Ishikawa (cell line): ENCODE results near the gene ANKRD27.

Source experiments
- CEBPB ChIP-seq: IDR thresholded peaks from 2 replicates; pipeline ENCODE4 v1.6.1; 2012
- CREB1 ChIP-seq: IDR thresholded peaks from 2 replicates; pipeline ENCODE4 v1.6.1; 2012; ENCODE audit warnings: low read depth
- EGR1 ChIP-seq: IDR thresholded peaks from 2 replicates; pipeline ENCODE4 v1.6.1; 2012
- EP300 ChIP-seq: IDR thresholded peaks from 2 replicates; pipeline ENCODE4 v1.6.1; 2012; ENCODE audit warnings: borderline replicate concordance
- FOXM1 ChIP-seq: IDR thresholded peaks from 2 replicates; pipeline ENCODE4 v1.6.1; 2012; ENCODE audit warnings: low read depth, borderline replicate concordance
- NFIC ChIP-seq: IDR thresholded peaks from 2 replicates; pipeline ENCODE4 v1.6.1; 2012
- RAD21 ChIP-seq: IDR thresholded peaks from 2 replicates; pipeline ENCODE4 v1.6.1; 2012; ENCODE audit warnings: low read depth
- TAF1 ChIP-seq: IDR thresholded peaks from 2 replicates; pipeline ENCODE4 v1.6.1; 2012; ENCODE audit warnings: low read depth, mild to moderate bottlenecking
- TCF12 ChIP-seq: IDR thresholded peaks from 2 replicates; pipeline ENCODE4 v1.6.1; 2012; ENCODE audit warnings: low read depth
- TEAD4 ChIP-seq: IDR thresholded peaks from 2 replicates; pipeline ENCODE4 v1.6.1; 2012
- YY1 ChIP-seq: IDR thresholded peaks from 2 replicates; pipeline ENCODE4 v1.6.1; 2012; ENCODE audit warnings: low read depth
- ZBTB7A ChIP-seq: IDR thresholded peaks from 2 replicates; pipeline ENCODE4 v1.6.1; 2012; ENCODE audit warnings: low read depth
- TF ChIP-seq, protein P1 (sequence below): IDR thresholded peaks from 2 replicates; pipeline ENCODE4 v1.6.1; 2012
- TF ChIP-seq, protein P2 (sequence below): IDR thresholded peaks from 2 replicates; pipeline ENCODE4 v1.6.1; 2012; ENCODE audit warnings: low read depth, mild to moderate bottlenecking
- TF ChIP-seq, protein P3 (sequence below): IDR thresholded peaks from 2 replicates; pipeline ENCODE4 v1.6.1; 2012

The ANKRD27 gene

DNA sequence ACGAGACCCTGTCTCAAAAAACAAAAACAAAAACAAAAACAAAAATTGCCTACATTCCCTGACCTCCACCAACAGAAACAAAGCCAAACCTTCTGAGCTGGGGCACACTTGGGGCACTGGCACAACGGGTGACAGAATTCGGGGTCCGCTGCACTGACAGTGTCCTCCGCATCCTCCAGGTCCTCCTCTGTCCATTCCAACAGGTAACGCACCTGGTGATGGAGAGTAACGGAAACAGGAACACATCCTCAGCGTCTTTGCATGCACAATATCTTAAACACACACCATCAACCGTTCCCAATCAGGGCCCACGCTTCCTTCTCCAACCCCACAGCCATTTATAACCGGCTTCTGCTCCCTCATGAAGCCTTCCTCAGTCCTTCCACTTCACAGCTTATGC, 59.4 kb downstream of the ANKRD27 start:
- TF ChIP-seq CREB1 (no peak), TCF12 (no peak), TEAD4 (no peak), CEBPB (no peak), TAF1 (no peak), NFIC (no peak), YY1 (no peak), ZBTB7A (no peak)
- TF ChIP-seq, protein P1, sequence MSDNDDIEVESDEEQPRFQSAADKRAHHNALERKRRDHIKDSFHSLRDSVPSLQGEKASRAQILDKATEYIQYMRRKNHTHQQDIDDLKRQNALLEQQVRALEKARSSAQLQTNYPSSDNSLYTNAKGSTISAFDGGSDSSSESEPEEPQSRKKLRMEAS = no peak
- TF ChIP-seq, protein P2, sequence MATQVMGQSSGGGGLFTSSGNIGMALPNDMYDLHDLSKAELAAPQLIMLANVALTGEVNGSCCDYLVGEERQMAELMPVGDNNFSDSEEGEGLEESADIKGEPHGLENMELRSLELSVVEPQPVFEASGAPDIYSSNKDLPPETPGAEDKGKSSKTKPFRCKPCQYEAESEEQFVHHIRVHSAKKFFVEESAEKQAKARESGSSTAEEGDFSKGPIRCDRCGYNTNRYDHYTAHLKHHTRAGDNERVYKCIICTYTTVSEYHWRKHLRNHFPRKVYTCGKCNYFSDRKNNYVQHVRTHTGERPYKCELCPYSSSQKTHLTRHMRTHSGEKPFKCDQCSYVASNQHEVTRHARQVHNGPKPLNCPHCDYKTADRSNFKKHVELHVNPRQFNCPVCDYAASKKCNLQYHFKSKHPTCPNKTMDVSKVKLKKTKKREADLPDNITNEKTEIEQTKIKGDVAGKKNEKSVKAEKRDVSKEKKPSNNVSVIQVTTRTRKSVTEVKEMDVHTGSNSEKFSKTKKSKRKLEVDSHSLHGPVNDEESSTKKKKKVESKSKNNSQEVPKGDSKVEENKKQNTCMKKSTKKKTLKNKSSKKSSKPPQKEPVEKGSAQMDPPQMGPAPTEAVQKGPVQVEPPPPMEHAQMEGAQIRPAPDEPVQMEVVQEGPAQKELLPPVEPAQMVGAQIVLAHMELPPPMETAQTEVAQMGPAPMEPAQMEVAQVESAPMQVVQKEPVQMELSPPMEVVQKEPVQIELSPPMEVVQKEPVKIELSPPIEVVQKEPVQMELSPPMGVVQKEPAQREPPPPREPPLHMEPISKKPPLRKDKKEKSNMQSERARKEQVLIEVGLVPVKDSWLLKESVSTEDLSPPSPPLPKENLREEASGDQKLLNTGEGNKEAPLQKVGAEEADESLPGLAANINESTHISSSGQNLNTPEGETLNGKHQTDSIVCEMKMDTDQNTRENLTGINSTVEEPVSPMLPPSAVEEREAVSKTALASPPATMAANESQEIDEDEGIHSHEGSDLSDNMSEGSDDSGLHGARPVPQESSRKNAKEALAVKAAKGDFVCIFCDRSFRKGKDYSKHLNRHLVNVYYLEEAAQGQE = no peak

DNA sequence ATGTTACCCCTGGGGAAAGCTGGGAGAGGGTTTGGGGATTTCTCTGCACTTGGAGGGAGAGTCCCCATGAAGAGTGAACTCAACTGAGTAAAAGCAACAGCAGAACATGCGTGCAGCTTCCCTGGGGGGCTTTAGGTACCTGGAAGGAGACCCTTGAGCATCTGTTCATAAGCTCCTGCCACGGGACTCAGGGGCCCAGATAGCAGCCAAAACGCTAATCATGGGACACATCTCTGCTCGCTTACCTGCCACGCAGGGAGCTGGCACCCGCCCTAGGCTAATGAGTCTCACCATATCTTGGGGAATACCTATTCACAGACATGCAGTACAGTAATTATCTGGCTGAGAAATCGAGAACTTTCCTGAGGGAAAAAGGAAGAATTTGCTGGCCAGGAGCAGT, 60.1 kb downstream of the ANKRD27 start:
- TF ChIP-seq, protein P2 = no peak
- TF ChIP-seq TAF1 (no peak), YY1 (no peak), TEAD4 (no peak), FOXM1 (no peak), EP300 (no peak), CREB1 (no peak), TCF12 (no peak), NFIC (no peak), RAD21 (no peak), EGR1 (no peak), ZBTB7A (no peak), CEBPB (no peak)
- TF ChIP-seq, protein P3, sequence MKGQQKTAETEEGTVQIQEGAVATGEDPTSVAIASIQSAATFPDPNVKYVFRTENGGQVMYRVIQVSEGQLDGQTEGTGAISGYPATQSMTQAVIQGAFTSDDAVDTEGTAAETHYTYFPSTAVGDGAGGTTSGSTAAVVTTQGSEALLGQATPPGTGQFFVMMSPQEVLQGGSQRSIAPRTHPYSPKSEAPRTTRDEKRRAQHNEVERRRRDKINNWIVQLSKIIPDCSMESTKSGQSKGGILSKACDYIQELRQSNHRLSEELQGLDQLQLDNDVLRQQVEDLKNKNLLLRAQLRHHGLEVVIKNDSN = no peak
- TF ChIP-seq, protein P1 = no peak

DNA sequence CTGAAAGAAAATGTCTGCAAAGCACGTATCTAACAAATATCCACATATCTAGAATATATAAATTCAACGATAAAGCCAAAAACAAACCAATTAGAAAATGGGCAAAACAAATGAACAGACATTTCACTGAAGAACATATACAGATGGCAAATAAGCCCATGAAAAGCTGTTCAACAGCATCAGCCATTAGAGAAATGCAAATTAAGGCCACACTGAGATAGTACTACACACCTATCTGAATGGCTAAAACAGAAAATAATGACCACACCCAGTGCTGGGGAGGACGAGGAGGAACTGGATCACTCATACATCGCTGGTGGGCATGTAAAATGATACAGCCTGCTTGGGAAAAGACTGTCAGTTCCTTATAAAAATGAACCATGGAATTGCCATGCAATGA, 62.0 kb downstream of the ANKRD27 start:
- TF ChIP-seq, protein P1 = no peak
- TF ChIP-seq CREB1 (no peak), CEBPB (no peak), FOXM1 (no peak), TEAD4 (no peak), TAF1 (no peak), YY1 (no peak), ZBTB7A (no peak), EGR1 (no peak), TCF12 (no peak), EP300 (no peak), RAD21 (no peak)
- TF ChIP-seq, protein P2 = no peak

DNA sequence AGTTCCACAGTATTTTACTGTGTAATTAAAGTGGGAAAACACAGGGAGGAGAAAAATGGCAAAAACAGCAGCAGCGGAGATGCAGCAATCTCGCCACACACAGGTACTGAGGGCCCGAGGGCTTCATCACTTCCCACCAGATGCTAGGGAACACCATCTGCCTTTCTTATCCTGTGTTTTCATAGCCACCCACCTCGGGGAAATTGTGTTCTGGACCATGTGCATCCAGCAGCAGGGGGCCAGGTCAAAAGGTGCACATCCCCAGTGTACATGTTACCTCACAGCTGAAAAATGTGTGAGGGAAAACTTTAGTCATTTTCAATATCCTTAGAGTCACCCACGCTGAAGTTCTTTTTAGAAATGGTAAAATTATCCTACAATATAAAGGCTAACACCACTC, 63.8 kb downstream of the ANKRD27 start:
- TF ChIP-seq FOXM1 (no peak), EP300 (no peak), EGR1 (no peak), TCF12 (no peak)
- TF ChIP-seq, protein P1 = no peak

DNA sequence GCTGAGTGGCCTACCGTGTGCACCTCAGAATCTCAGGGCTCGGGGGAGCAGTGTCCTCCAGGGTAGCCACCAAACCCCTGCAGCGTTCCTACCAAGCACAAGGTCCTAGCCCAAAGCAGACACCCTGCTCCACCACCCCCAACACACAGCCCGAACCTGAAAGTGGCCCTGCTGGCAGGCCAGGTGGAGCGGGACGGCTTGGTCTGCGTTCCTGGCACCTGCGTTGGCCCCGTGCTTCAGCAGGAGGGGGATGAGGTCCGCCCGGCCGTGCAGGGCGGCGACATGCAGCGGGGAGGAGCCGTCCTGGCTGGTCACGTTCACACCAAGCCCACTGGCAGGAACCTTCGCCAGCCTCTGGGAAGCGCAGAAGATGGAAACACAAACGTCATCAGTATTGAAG, 67.5 kb downstream of the ANKRD27 start:
- TF ChIP-seq FOXM1 = no peak
- TF ChIP-seq, protein P3 = no peak
- TF ChIP-seq, protein P1 = no peak
- TF ChIP-seq NFIC = no peak
- TF ChIP-seq, protein P2 = no peak
- no peak for TF ChIP-seq TAF1
- TF ChIP-seq YY1 = no peak
- no peak for TF ChIP-seq ZBTB7A
- no peak for TF ChIP-seq TEAD4
- no peak for TF ChIP-seq EGR1
- no peak for TF ChIP-seq RAD21
- TF ChIP-seq EP300 = no peak
- TF ChIP-seq CEBPB = no peak
- no peak for TF ChIP-seq CREB1
- no peak for TF ChIP-seq TCF12
